GM18951 (cell line): Measurements from ENCODE around the gene PRSS3.
"Not testable (repeated sequence)": the region's sequence is repeated elsewhere in the genome, so short reads cannot be mapped to it uniquely, and the experiment has no call there.

Source experiments
- POLR2A ChIP-seq: IDR thresholded peaks from 4 replicates; pipeline ENCODE4 v1.6.1; 2011; ENCODE audit warnings: mild to moderate bottlenecking; ENCODE audit not compliant: insufficient read length, insufficient read depth; ENCODE audit errors: extremely low read depth
- in situ Hi-C: fragments of 300-500 bp; cut with MboI; formaldehyde crosslinking; loops from one replicate; pipeline ENCODE4 v1.12.0; 2022; ENCODE audit warnings: low sequenced_read_pairs, mixed read lengths, inconsistent platforms; ENCODE audit not compliant: unreplicated experiment

Gene PRSS3

GRCh38 chr9:33818847-33819500 is 23.6 kb downstream of the PRSS3 start:
- TF ChIP-seq POLR2A = no peak
- in situ Hi-C loops = no loop called here

DNA sequence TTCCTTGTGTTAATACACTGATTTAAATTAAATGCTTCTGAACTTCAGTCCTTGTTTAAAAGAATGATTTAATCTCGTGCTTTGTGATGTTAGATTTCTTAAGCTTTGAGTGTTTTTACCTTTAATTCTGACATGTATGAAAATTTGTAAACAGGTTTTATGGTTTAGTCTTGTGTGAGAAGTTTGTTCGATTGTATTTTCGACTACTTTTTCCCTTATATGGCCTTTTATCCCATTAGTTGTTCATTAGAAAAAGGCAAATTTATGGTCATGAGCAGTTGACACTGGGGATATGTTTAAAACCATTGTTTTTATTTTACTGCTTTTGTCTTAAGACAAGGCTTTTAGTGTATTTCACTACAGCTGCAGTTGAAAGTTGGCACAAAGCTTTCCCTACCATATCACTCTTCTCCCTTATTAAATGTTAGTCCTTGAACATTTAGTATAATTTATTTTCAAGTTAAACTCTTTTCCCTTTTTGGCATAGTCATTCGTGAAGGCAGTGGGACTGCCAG is 24.9 kb downstream of the PRSS3 start:
- no peak for TF ChIP-seq POLR2A
- in situ Hi-C loops = no loop called here

- TF ChIP-seq POLR2A = no peak
- in situ Hi-C loops = no loop called here
Measured at GRCh38 chr9:33823801-33824200, 28.4 kb downstream of the PRSS3 start.

DNA sequence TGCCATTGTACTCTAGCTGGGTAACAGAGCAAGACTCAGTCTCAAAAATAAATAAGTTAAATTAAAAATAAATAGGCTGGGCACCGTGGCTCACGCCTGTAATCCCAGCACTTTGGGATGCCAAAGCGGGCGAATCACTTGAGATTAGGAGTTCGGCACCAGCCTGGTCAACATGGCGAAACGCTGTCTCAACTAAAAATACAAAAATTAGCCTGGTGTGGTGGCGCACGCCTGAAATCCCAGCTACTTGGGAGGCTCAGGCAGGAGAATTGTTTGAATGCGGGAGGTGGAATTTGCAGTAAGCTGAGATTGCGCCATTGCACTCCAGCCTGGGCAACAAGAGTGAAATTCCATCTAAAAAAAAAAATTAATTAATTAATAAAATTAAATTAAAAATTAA is 31.9 kb downstream of the PRSS3 start:
- in situ Hi-C loops = not testable (repeated sequence)

DNA sequence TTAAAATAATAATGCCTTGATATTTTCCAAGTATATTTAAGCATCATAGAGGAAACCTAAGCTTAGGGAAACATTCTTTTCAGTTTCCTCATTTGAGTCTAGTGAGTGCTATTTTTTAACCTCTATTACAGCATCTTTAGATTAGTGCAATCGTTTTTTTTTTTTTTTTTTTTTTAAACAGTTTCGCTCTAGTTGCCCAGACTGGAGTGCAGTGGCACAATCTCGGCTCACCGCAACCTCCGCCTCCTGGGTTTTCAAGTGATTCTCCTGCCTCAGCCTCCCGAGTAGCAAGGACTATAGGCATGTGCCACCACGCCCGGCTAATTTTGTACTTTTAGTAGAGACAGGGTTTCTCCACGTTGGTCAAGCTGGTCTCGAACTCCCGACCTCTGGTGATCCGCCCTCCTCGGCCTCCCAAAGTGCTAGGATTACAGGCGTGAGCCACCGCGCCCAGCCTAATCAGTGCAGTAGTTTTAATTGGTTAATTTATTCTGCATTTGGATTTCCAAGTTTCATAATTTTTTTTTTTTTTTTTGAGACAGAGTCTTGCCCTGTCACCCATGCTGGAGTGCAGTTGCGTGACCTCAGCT is 34.4 kb downstream of the PRSS3 start:
- in situ Hi-C loops = not testable (repeated sequence)

DNA sequence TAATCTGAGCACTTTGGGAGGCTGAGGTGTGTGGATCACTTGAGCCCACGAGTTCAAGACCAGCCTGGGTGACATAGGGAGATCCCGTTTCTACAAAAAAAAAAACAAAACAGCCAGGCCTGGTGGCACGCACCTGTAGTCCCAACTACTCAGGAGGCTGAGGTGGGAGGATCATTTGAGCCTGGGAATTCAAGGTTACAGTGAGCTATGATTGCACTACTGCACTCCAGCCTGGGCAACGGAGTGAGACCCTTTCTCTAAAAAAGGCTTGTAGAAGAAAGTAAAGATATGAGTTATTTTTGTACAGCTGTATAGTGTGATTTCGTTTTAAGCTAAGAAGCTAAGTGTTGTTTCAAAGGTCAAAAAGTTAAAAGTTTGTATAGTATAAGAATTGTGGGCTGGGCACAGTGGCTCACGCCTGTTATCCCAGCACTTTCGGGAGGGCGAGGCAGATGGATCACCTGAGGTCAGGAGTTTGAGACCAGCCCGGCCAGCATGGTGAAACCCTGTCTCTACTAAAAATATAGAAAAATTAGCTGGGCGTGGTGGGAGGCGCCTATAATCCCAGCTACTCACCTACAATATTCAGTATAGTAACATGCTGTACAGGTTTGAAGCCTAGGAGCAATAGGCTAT is 40.4 kb downstream of the PRSS3 start:
- TF ChIP-seq POLR2A = no peak
- in situ Hi-C loops = no loop called here

- in situ Hi-C loops = not testable (repeated sequence)
Measured at GRCh38 chr9:33836261-33836660, 40.9 kb downstream of the PRSS3 start.

DNA sequence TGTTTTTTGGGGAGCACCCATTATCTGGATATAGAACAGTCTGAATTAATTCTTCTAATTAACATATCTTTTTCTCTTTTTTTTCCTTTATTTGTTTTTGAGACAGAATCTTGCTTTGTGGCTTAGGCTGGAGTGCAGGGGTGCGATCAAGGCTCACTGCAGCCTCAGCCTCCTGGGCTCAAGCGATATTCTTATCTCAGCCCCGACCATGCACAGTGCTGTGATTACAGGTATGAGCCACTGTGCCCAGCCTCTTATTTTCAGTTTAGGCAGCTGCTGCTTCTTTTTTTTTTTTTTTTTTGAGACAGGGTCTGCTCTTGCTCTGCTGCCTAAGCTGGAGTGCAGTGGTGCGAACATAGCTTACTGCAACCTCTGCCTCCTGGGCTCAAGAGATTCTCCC is 41.8 kb downstream of the PRSS3 start:
- TF ChIP-seq POLR2A = no peak
- in situ Hi-C loops = no loop called here

GRCh38 chr9:33840381-33840780 is 45.0 kb downstream of the PRSS3 start:
- in situ Hi-C loops = no loop called here
- TF ChIP-seq POLR2A = no peak

DNA sequence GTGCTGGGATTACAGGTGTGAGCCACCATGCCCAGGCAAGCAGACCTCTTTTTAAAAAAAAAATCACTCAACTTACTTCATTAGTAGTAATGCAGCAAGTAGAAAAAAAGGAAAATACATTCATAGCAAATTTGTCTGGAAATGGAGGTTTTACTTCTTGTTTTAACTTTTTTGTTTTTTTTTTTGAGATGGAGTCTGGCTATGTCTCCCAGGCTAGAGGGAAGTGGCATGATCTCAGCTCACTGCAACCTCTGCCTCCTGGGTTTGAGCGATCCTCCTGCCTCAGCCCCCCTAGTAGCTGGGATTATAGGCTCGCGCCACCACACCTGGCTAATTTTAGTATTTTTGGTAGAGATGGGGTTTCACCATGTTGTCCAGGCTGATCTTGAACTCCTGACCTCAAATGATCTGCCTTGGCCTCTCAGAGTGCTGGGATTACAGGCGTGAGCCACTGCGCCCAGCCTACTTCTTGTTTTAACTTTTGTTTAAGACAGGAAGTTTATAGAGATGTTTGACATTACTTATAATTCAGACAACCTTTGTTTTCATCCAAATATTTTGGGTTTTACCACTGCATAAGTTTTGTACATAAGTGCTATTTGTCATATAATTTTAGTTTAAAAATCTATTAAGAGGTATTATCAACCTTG is 48.1 kb downstream of the PRSS3 start:
- no peak for TF ChIP-seq POLR2A
- in situ Hi-C loops = no loop called here

DNA sequence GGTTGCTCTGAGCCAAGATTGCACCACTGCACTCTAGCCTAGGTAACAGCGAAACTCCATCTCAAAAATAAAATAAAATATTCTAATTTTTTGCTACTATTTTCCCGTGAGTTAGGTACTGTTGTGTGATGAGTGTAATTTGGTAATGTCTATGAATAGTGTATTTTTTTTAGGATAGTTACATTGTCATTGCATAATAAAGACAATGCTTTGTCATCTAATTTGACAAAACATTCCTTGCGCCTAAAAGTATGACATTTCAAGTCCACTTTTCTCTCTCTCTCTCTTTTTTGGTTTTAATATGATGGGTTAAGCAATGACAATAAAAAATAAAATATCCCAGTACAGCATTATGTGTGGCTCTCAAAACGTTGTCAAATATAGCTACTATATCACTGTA is 50.9 kb downstream of the PRSS3 start:
- in situ Hi-C loops = no loop called here
- no peak for TF ChIP-seq POLR2A

GRCh38 chr9:33847894-33848205 is 52.5 kb downstream of the PRSS3 start:
- in situ Hi-C loops = not testable (repeated sequence)
